Ammon's horn (tissue), 1 donor: Measurements from ENCODE around the gene VAPB.

Experiments
- DNase-seq: peaks from one replicate; pipeline ENCODE4 v3.0.0-alpha.2; 2016; ENCODE audit warnings: low spot score

VAPB gene

GRCh38 chr20:58435237-58435636 is 46.2 kb downstream of the VAPB start:
- DNase-seq: no peak

GRCh38 chr20:58436868-58437645 is 48.0 kb downstream of the VAPB start:
- DNase-seq: no peak

DNA sequence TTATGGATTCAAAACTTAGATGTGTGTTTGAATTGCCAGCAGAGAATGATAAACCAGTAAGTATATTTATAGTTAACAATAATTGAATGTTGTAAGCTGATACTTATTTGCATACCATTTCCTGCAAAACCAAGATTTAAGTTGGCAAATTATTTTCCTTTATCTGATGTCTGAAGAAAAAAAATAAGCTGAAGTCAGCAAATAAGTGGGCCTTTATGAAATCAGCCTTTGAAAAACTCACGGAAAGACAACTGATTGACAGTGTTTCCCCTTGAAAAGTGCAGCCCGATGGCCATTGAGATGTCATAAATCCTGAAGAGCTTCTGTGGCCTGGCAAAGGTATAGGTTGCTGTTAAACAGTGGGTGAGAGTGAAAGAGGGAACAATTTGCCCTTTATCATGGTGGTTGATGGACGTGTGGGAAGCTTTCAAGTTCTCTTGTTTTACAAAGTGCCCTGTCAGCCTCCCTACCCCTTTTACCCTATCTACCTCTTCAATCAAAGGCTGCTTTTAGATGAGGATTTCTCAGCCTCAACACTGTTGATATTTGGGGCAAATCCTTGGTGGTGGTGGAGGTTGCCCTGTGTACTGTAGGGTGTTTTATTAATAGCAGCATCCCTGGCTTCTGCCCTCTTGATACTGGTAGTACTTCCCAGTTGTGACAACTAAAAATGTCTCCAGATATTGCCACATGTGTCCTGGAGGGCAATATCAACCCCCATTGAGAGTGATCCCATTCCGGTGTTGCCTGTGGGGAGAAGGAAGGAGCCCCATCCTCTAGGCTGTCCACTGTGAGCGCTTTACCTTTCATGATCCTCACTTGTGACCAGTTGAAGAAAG is 50.2 kb downstream of the VAPB start:
- DNase-seq: no peak

- no peak for DNase-seq
Measured at GRCh38 chr20:58440021-58440767, 51.2 kb downstream of the VAPB start.

GRCh38 chr20:58441723-58442122 is 52.7 kb downstream of the VAPB start:
- no peak for DNase-seq

- DNase-seq: no peak
Measured at GRCh38 chr20:58444746-58445255, 55.8 kb downstream of the VAPB start.

DNA sequence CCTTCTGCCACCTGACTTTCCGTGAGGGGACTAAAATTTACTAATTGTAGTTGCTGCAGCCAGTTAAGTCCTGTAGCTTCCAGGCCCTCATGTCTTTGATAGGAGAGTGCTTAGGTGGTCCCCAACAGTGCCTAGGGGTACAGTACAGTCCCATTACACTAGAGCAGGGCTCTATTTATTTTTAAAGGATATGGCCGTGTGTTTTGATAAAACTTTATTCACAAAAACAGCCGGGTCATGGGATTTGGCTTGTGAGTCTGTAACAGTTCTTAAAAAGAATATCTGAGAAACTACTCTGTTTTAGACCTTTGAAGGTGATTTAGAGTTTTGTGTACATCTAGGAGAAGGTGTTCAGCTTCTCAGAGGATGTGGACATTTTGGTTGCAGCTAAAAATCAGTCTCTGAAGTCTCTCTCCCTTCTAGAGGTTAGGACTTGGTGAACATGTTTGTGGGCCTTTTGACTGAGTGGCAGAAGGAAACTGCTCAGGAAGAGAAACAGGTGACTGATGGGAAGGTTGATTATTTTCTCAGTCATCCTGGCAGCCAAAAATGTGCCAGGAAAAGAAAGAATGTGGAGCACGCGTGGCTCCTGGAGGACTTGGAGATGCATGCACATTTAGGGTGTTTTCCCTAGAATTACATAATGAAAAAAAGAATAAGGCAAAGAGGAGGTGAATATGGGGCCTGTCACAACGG is 57.4 kb downstream of the VAPB start:
- no peak for DNase-seq

DNA sequence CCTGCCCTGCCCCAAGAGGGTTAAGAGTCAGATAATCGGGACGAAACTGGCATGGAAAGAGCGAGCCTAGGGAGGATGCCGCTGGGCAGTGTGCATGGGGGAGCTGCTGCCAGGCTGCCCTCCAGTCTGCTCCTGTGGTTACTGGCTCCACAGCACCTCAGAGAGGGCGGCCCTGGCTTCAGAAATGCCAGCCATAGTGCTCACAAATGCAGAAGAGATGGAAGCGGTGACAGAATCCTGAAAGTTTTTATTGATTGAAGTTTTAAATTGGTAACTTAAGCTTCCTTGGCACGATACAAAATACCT is 57.9 kb downstream of the VAPB start:
- DNase-seq: no peak

DNA sequence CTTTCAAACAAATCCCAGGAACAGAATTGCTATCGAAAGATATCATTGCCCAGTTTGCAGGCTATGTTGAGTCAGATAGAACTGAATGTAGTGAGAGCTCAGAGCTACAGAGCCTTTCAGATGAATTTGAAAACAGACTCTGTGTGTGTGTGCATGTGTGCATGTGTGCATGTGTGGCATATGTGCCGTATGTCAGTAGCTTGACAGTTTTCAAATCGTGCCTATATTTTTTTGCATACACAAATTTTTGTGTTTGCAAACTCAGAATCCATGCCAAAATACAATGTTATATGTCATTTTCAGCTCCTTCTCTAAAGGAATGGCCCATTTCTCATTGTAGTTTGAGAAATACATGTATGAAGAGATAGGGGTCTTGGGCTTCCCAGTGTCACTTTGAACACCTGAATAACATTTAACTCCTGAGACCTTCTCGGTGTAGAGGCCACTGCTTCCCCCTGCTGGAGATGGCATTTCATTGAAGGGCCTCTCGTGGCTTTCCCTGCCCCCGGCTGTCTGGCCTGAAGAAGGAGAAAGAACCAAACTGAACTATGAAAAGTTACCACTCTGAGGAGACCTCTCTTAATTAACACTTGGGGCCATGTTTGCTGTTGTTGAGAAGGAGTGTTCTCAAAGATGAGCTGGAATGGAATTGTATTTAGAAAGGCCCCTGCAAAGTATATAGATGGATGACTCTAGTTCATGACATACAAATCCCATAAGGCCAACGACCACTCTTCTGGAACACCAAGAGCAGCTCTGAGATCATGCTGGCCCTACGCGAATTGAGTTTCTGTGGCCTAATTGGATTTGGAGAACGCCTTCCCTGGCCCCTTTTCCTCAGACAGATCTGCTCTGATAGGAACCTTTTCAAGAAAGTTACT is 58.7 kb downstream of the VAPB start:
- DNase-seq: peak; percentile 23

DNA sequence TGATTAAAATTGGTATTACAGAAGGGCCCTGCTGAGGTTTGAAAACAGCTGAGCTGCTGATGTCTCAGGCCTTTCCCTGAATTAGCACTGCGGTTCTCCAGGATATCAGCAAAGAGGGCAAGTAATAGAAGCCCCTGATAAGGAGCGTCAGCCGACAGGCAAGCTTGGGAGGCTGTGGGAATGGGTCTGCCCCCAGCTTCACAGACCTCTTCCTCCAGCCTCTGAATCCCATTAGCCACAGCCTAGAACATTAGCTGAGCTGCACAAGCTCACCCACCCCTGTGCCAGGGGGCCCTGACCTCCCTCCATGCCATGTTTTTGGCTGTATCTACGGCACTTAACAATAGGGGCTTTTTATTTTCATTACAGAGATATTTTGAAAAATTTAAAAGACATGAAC is 59.9 kb downstream of the VAPB start:
- no peak for DNase-seq

DNA sequence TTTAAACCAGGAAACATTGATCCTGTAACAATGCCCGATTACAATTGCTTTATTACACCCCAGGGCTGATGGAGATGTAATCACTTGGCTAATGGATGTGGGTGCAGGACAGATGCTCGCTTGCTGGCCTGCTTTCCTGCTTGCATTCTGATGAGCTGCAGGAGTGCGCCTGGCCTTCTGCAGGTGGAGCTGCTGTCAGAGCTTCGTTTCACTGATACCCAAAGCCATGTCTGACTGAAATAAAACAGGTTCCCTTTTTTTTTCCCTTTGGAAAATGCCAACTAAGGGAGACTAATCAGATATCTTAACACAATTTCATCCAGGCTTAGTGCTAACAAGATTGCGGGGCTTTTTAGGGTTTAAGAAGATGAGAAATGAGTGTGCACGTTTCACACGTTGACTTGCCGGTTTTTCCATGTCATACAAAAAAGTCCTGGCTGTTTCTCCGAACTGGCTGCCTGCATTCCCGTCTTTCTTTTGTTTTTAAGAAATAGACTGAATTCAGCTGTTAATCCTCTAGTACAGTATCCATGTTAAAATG is 60.7 kb downstream of the VAPB start:
- DNase-seq: peak; percentile 46

DNA sequence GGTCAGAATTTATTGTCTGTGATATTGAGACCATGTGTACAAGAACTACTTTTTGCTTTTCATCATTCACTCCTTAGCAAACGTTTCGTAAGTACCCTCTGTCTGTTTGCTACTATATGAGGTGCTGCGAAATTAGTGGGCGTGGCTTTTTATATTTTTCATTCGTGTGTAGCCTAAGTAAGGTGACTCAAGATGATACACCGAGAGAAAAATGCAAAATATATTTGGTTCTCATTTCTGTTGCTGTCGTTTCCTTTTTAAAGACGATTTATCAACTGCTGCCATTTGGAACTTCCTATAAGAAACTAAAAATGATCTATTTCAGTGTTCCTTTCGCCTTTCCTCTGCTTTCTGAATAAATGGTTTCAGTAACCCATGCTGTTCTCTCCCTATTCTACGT is 61.2 kb downstream of the VAPB start:
- DNase-seq: no peak

- no peak for DNase-seq
Measured at GRCh38 chr20:58452667-58453255, 63.7 kb downstream of the VAPB start.

DNA sequence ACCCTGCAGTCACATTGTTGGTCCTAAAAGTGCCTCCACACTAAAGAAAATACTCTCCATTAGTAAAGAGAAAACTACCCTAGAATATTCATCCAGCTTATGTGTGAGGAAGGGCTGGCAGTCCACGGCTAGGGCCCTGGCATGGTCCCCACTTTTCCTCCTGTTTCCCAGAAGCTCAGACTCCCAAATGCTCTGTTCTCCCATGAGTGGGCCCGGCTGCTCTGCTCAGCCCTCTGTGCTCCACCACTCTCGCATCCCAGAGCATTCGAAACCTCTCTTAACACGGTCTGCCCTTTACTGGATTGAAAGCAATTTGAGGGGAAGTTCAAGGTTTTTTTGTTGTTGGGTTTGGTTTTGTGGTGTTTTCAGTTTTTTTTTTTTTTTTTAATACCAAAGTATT is 64.4 kb downstream of the VAPB start:
- DNase-seq: no peak

DNA sequence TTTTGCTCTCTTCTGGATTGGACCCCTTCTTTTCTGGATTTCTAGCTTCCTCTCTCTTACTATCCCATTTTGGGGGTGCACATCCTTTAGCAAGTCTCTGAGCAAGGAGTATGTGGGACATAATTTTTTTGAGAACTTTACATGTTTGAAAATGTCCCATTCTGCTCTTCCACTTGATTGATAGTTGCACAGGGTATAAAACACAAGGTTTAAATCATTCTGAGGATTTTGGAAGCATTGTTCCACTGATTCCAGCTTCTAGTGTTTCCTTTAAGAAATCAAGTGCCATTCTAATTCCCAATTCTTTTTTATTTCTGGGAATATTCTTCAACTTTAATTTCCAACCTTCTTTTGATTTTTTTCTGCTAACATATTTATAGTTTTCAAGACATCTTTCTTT is 65.4 kb downstream of the VAPB start:
- no peak for DNase-seq

DNA sequence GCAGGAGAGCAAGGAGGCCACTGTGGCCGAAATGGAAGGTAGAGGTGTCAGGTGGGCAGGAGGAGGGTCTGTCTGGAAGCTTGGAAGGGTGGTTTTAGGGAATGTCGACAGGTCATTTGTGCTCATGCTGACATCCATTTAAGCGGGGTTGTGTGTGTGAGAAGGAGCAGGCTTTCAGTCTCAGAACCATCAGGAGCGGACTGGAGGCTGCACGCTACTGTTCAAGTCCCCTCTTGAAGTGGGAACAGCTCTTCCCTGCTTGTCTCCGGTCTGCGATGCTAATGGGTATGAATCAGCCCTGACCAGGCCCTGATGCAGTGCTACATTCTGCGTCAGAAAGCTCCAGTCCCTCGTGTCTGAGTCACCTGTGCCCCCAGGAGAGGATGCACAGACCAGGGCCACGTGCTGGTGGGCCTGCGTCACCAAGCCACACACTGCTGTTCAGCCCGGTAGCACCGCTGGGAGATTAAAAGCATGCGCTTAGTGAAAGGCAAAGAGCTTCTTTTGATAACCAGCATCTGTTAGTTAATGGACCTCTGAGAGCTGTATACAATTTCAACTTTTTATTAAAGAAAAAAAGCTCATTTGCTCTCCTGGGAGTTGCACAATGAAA is 68.2 kb downstream of the VAPB start:
- DNase-seq: no peak

- DNase-seq: no peak
Measured at GRCh38 chr20:58458342-58459057, 69.5 kb downstream of the VAPB start.

GRCh38 chr20:58459058-58459750 is 70.2 kb downstream of the VAPB start:
- DNase-seq: no peak

DNA sequence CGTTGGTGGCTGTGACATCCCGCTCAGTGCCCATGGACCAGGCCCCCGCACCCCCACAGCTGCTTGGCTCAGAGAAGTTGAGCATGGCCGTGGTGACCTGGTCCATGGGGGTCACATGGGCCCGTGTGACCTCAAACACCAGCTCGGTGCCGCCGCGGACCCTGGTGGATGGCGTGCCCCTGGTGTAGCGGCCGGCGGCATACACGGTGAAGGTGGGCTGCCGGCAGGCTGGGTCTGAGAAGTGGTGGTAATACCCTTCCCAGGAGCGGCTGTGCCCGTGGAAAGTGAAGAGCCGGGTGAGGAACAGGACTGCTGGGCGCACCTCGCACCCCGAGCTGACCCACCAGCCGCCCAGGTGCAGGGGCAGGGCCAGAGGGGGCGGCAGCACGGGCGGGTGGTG is 72.1 kb downstream of the VAPB start:
- no peak for DNase-seq
